ENCODE data around the gene CDC14B. TPM values are rescaled to one million over a fixed set of nuclear protein-coding genes. Genes with fewer than 3 reads are reported as not detected.
"Not testable (repeated sequence)": the region's sequence is repeated elsewhere in the genome, so short reads cannot be mapped to it uniquely, and the experiment has no call there.

Gene CDC14B
- total RNA-seq, 1 donor from 2014 or later: 21.4 TPM

DNA sequence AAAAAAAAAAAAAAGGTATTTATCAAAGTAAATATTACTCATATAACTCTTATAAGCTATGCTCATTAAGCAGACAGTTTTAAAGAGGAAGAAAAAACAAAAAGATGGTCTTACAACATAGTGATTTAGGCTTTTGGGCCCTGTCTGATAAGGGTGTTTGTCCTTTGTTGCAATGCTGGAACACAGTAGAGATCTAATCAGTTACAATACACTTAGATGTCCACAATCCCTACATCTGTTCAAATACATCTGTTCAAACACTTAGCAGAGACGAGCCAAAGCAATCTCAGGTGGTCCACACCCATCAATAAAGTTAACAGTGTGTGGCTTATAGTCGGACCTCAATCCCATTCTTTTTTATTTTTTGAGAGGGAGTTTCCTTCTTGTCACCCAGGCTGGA, 24.5 kb upstream of the CDC14B start:
- H3K36me3 Mint-ChIP-seq (ENCODE audit: low read depth, unreplicated experiment): peaks cover 14% of the 10 kb centered on the region
- H3K27me3 Mint-ChIP-seq (ENCODE audit: unreplicated experiment): no peaks in the 10 kb centered on the region
- no peak for DNase-seq (ENCODE audit: low spot score)
- no peak overlapping the region for H3K27ac Mint-ChIP-seq (ENCODE audit: unreplicated experiment)
- TF ChIP-seq CTCF (IDR thresholded peaks at IDR 0.05; ENCODE audit: unreplicated experiment): no peak
- H3K9me3 Mint-ChIP-seq (ENCODE audit: unreplicated experiment): no peaks in the 10 kb centered on the region
- no peak overlapping the region for H3K4me3 Mint-ChIP-seq (ENCODE audit: unreplicated experiment)
- no peaks in the 10 kb centered on the region for H3K4me1 Mint-ChIP-seq (ENCODE audit: unreplicated experiment)

DNA sequence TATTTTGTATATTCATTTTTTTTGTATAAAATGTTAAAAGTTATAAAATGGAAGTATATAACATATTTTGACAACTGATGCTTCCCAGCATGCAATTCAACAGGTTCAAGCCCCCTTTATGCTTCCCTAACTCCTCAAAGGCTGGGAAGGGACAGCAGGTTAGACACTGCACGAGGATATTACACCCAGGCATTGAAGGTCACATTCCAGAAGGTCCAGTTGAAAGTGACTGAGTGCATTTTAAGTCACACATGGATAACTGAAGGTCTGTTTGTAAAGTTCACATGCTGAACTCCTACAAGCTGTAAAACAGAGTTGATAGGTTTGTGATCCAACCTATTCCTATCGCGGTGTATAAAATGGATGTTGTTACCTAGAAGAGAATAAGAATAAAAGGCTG, 21.9 kb upstream of the CDC14B start:
- H3K4me3 Mint-ChIP-seq (ENCODE audit: unreplicated experiment): no peak overlapping the region
- H3K9me3 Mint-ChIP-seq (ENCODE audit: unreplicated experiment): no peaks in the 10 kb centered on the region
- H3K4me1 Mint-ChIP-seq (ENCODE audit: unreplicated experiment): no peaks in the 10 kb centered on the region
- no peaks in the 10 kb centered on the region for H3K27me3 Mint-ChIP-seq (ENCODE audit: unreplicated experiment)
- DNase-seq (ENCODE audit: low spot score): no peak
- peaks cover 14% of the 10 kb centered on the region for H3K36me3 Mint-ChIP-seq (ENCODE audit: low read depth, unreplicated experiment)
- TF ChIP-seq CTCF (IDR thresholded peaks at IDR 0.05; ENCODE audit: unreplicated experiment): no peak
- no peak overlapping the region for H3K27ac Mint-ChIP-seq (ENCODE audit: unreplicated experiment)

DNA sequence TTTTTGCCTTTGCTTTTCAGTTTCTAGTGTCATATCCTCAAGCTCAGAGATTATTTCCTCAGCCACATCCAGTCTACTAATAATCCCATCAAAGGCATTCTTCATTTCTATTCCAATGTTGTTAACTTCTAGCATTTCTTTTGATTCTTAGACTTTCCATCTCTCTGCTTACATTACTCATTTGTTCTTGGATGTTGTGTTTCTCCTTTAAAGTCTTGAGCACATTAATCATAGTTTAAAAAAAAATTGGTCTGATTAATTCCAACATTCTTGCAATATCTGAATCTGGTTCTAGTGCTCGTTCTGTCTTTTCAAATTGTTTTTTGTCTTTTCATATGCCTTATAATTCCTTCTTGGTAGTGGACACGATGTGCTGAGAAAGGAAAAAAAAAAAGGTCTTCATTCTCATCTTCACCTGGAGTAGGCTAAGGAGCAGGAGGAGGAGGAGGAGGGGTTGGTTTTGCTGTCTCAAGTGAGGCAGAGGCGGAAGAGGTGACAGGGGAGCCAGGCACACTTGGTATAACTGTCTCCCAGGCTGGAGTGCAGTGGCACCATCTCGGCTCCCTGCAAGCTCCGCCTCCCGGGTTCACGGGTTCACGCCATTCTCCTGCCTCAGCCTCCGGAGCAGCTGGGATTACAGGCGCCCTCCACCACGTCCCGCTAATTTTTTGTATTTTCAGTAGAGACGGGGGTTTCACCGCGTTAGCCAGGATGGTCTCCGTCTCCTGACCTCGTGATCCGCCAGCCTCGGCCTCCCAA, 19.1 kb upstream of the CDC14B start:
- no peak for DNase-seq (ENCODE audit: low spot score)
- H3K9me3 Mint-ChIP-seq (ENCODE audit: unreplicated experiment): no peaks in the 10 kb centered on the region
- peaks cover 4% of the 10 kb centered on the region for H3K36me3 Mint-ChIP-seq (ENCODE audit: low read depth, unreplicated experiment)
- no peaks in the 10 kb centered on the region for H3K27me3 Mint-ChIP-seq (ENCODE audit: unreplicated experiment)
- no peak overlapping the region for H3K27ac Mint-ChIP-seq (ENCODE audit: unreplicated experiment)
- H3K4me1 Mint-ChIP-seq (ENCODE audit: unreplicated experiment): no peaks in the 10 kb centered on the region
- no peak for TF ChIP-seq CTCF (IDR thresholded peaks at IDR 0.05; ENCODE audit: unreplicated experiment)
- no peak overlapping the region for H3K4me3 Mint-ChIP-seq (ENCODE audit: unreplicated experiment)

- Mint-ChIP-seq H3K9me3 (ENCODE audit: unreplicated experiment) (no peaks in the 10 kb centered on the region), H3K27ac (ENCODE audit: unreplicated experiment) (no peak overlapping the region), H3K4me3 (ENCODE audit: unreplicated experiment) (no peak overlapping the region), H3K36me3 (ENCODE audit: low read depth, unreplicated experiment) (no peaks in the 10 kb centered on the region), H3K27me3 (ENCODE audit: unreplicated experiment) (no peaks in the 10 kb centered on the region), H3K4me1 (ENCODE audit: unreplicated experiment) (no peaks in the 10 kb centered on the region)
- DNase-seq (ENCODE audit: low spot score): no peak
- no peak for TF ChIP-seq CTCF (IDR thresholded peaks at IDR 0.05; ENCODE audit: unreplicated experiment)
Measured at GRCh38 chr9:96636368-96636767, 16.7 kb upstream of the CDC14B start.

- not testable (repeated sequence) for H3K27ac Mint-ChIP-seq (ENCODE audit: unreplicated experiment); H3K36me3 Mint-ChIP-seq (ENCODE audit: low read depth, unreplicated experiment); H3K4me3 Mint-ChIP-seq (ENCODE audit: unreplicated experiment); DNase-seq (ENCODE audit: low spot score); H3K27me3 Mint-ChIP-seq (ENCODE audit: unreplicated experiment); H3K9me3 Mint-ChIP-seq (ENCODE audit: unreplicated experiment); H3K4me1 Mint-ChIP-seq (ENCODE audit: unreplicated experiment)
Measured at GRCh38 chr9:96633579-96633978, 13.9 kb upstream of the CDC14B start.
